Esophagus squamous epithelium (tissue), 5 donors: Measurements from ENCODE around the gene BPIFB4. TPM values are rescaled to one million over a fixed set of nuclear protein-coding genes. Genes with fewer than 3 reads are reported as not detected.

Experiments used
- DNase-seq: peaks from one replicate; lab custom pipeline; 2025; lab: John Stamatoyannopoulos, UW
- H3K27ac ChIP-seq, 4 donors: fragments of 200-600 bp; sonication (generic); one replicate each; pipeline ENCODE4 v1.5.1; 2016 to 2019; ENCODE audit warnings: mild to moderate bottlenecking in 1 of 4
- H3K27me3 ChIP-seq, 4 donors: fragments of 200-600 bp; sonication (generic); 1 replicate in 3 of 4; 2 replicates in 1 of 4; pipeline versions ENCODE4 v1.5.1 to v1.6.0; 2017 to 2021; ENCODE audit warnings: antibody characterized with exemption in 1 of 4
- H3K36me3 ChIP-seq, 3 donors: fragments of 200-600 bp; sonication (generic); one replicate each; pipeline ENCODE4 v1.5.1; 2016 to 2019
- H3K4me1 ChIP-seq, 3 donors: fragments of 200-600 bp; sonication (generic); one replicate each; pipeline ENCODE4 v1.5.1; 2017 to 2019
- H3K4me3 ChIP-seq, 4 donors: fragments of 200-600 bp; sonication (generic); 1 replicate in 3 of 4; 2 replicates in 1 of 4; pipeline ENCODE4 v1.5.1; 2016 to 2019; ENCODE audit warnings: mild to moderate bottlenecking in 2 of 4, moderate library complexity in 1 of 4
- H3K9me3 ChIP-seq, 3 donors: fragments of 200-600 bp; sonication (generic); one replicate each; pipeline ENCODE4 v1.5.1; 2016 to 2019
- POLR2A ChIP-seq, 4 donors: fragments of 450-650 bp; IDR thresholded peaks; one replicate each; pipeline ENCODE4 v1.6.1; 2017; ENCODE audit warnings: antibody characterized with exemption in 4 of 4, mild to moderate bottlenecking in 4 of 4, moderate library complexity in 3 of 4
- WGBS, 2 donors: methylation state at CpG; one replicate each; pipeline ENCODE4 v1.1.5; 2018; 5-methylcytosine and 5-hydroxymethylcytosine counted together
- intact Hi-C: fragments of 100-400 bp; cut with DNase I; formaldehyde crosslinking; loops from one replicate; pipeline ENCODE4 v1.15.0; 2022
- total RNA-seq, 4 donors: library from RNA; depleted of rRNA; stranded (reverse); fragments of >200 nt; gene quantifications; one replicate each; pipeline ENCODE4 v1.1.0, GENCODE V29; 2016
- TF ChIP-seq, protein P1 (sequence below), 6 experiments: fragments of 450-650 bp in 4 of 6; fragments of 200-600 bp in 2 of 6; sonication (generic) in 2 of 6; IDR thresholded peaks; one replicate each; pipeline ENCODE4 v1.5.1; 2016 to 2019; ENCODE audit warnings: antibody characterized with exemption in 6 of 6, mild to moderate bottlenecking in 4 of 6, moderate library complexity in 4 of 6
- donor health status: DM: yes; HTN: yes; CAD: no.

BPIFB4 gene
- total RNA-seq, 4 donors from 2014 or later, result not detected

DNA sequence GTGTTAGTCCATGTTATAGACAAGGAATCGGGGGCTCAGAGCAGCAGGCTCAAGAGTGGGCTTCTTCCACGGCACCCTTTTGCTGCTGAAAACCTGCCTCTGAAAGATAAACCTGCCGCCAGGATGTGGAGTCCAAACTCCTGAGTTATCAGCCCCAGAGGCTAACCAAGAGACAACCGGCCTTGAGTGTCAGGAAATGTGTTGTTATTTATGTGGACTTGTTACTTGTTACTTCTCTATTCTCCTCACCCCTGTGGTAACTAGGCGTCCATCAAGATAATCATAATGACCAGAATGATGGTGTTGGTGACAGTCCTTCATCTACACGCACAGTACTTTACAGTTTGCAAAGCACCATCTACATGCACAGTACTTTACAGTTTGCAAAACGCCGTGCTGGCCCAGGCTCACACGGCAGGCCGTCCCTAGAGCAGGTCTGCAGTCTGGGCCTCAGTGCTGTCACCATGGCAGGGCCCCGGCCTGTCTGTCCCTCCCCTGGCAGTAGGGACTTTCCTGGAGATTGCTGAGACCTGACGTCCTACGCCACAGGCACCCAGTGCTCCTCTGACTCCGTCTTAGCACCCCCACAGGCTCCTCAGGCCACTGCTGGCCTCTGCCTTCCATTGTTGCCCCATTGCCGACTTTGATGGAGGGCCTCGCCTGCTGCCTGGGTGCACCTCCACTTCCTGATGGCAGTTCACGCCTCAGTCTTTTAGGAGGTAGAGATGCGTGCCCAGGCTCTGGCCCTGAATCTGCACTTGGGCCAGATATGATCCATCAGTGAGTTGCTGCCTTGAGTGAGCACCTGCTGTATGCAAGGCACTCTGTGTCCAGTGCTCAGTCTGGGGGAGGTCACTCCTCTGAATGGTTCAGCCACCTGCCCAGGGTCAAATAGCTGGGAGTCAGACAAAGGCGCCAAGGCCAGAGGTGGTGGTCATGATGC lies 9.1 kb upstream of the BPIFB4 start:
- TF ChIP-seq, protein P1, sequence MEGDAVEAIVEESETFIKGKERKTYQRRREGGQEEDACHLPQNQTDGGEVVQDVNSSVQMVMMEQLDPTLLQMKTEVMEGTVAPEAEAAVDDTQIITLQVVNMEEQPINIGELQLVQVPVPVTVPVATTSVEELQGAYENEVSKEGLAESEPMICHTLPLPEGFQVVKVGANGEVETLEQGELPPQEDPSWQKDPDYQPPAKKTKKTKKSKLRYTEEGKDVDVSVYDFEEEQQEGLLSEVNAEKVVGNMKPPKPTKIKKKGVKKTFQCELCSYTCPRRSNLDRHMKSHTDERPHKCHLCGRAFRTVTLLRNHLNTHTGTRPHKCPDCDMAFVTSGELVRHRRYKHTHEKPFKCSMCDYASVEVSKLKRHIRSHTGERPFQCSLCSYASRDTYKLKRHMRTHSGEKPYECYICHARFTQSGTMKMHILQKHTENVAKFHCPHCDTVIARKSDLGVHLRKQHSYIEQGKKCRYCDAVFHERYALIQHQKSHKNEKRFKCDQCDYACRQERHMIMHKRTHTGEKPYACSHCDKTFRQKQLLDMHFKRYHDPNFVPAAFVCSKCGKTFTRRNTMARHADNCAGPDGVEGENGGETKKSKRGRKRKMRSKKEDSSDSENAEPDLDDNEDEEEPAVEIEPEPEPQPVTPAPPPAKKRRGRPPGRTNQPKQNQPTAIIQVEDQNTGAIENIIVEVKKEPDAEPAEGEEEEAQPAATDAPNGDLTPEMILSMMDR (IDR thresholded peaks at IDR 0.05), result no peak
- TF ChIP-seq POLR2A (IDR thresholded peaks at IDR 0.05), result no peak
- 61 to 79% methylated on average over 6 to 10 of the region's 19 CpGs for WGBS, 2 donors

GRCh38 chr20:33071198-33071597 lies 8.2 kb upstream of the BPIFB4 start:
- TF ChIP-seq, protein P1 (IDR thresholded peaks at IDR 0.05), result no peak
- TF ChIP-seq POLR2A (IDR thresholded peaks at IDR 0.05), result no peak
- Histone ChIP-seq H3K4me3 (no peak overlapping the region), H3K4me1 (no peaks in the 10 kb centered on the region), H3K27me3 (peaks cover 0 to 52% (median 0%) of the 10 kb centered on the region in 4 donors), H3K9me3 (no peaks in the 10 kb centered on the region), H3K36me3 (no peaks in the 10 kb centered on the region), H3K27ac (no peak overlapping the region)
- intact Hi-C loops, result no loop called here
- 88 to 93% methylated on average over 3 to 4 of the region's 5 CpGs for WGBS, 2 donors
- DNase-seq, result no peak

More for the DNA sequence above, 9.1 kb upstream of the BPIFB4 start:
- Histone ChIP-seq H3K27me3 (peaks cover 0 to 44% (median 0%) of the 10 kb centered on the region in 4 donors), H3K9me3 (no peaks in the 10 kb centered on the region), H3K4me3 (no peak overlapping the region), H3K4me1 (no peaks in the 10 kb centered on the region), H3K36me3 (no peaks in the 10 kb centered on the region), H3K27ac (no peak overlapping the region)
- DNase-seq, result no peak
- intact Hi-C loops, result no loop called here

DNA sequence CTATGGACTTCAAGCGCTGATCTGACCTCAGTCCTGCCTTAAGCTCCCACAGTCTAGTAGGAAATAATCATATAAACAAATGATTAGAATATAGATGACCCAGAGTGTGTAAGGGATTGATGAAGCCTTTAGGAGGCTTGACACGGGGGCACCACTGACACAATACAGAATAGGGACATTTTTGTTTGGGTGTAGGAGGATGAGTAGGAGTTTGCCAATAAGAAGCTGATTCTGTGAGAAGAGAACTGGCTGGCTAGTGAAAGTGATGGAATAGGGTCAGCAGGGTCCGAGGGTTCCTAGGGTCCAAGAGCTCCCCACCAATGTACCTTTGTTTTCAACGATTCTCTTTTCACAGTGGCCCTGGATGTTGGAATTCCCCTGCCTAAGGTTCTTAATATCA lies 7.1 kb upstream of the BPIFB4 start:
- Histone ChIP-seq H3K36me3 (no peaks in the 10 kb centered on the region), H3K27ac (no peak overlapping the region), H3K4me1 (no peaks in the 10 kb centered on the region), H3K9me3 (no peaks in the 10 kb centered on the region), H3K4me3 (no peak overlapping the region), H3K27me3 (peaks cover 0 to 63% (median 0%) of the 10 kb centered on the region in 4 donors)
- DNase-seq, result no peak
- 62 to 90% methylated on average over 4 of the region's 4 CpGs for WGBS, 2 donors
- TF ChIP-seq POLR2A (IDR thresholded peaks at IDR 0.05), result no peak
- TF ChIP-seq, protein P1 (IDR thresholded peaks at IDR 0.05), result no peak
- intact Hi-C loops, result no loop called here

DNA sequence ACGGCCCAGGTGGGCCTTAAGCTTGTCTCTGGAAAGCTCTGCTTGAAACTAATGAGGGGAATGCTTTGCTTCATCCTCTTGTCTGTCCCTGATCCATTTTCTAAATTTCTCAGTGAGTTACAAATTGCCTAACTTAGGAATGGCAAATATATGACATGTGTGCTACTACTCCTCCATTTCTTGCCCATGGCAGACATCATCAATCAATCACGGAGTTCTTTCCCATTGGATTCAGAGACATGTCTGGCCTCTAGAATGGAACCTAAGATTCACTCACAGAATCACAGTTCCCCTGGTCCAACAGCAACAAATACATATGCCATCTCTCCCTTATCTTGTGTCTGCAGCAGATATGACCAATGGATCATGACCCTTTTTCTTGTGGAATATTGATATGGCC lies 6.6 kb upstream of the BPIFB4 start:
- H3K4me3 ChIP-seq, result no peak overlapping the region
- intact Hi-C loops, result no loop called here
- H3K27me3 ChIP-seq, result peaks cover 0 to 68% (median 0%) of the 10 kb centered on the region in 4 donors
- H3K4me1 ChIP-seq, result no peaks in the 10 kb centered on the region
- TF ChIP-seq, protein P1 (IDR thresholded peaks at IDR 0.05), result no peak
- TF ChIP-seq POLR2A (IDR thresholded peaks at IDR 0.05), result no peak
- H3K9me3 ChIP-seq, result no peaks in the 10 kb centered on the region
- DNase-seq, result no peak
- H3K27ac ChIP-seq, result no peak overlapping the region
- no peaks in the 10 kb centered on the region for H3K36me3 ChIP-seq
- WGBS, 2 donors, result 72 to 79% methylated on average over 2 of the region's 2 CpGs

GRCh38 chr20:33074675-33075074 lies 4.8 kb upstream of the BPIFB4 start:
- no peak for TF ChIP-seq POLR2A (IDR thresholded peaks at IDR 0.05)
- TF ChIP-seq, protein P1 (IDR thresholded peaks at IDR 0.05), result no peak
- H3K27me3 ChIP-seq, result peaks cover 0 to 70% (median 0%) of the 10 kb centered on the region in 4 donors
- intact Hi-C loops, result no loop called here
- 56 to 73% methylated on average over 2 of the region's 2 CpGs for WGBS, 2 donors
- H3K9me3 ChIP-seq, result no peaks in the 10 kb centered on the region
- no peak for DNase-seq
- no peak overlapping the region for H3K4me3 ChIP-seq
- no peak overlapping the region for H3K27ac ChIP-seq
- H3K4me1 ChIP-seq, result no peaks in the 10 kb centered on the region
- H3K36me3 ChIP-seq, result no peaks in the 10 kb centered on the region
